ENCODE results near the gene GNB1.

GRCh38 chr1:1893997-1894353 is 3.1 kb upstream of the GNB1 start:
- TF ChIP-seq CTCF (conservative IDR thresholded peaks at IDR 0.05; ENCODE audit: low read depth, low read length) (no peak), EZH2 (IDR thresholded peaks at IDR 0.05; ENCODE audit: borderline replicate concordance, low read depth, low read length, poor library complexity, severe bottlenecking) (no peak)
